ENCODE data around the gene LYPD8. TPM values are rescaled to one million over a fixed set of nuclear protein-coding genes. Genes with fewer than 3 reads are reported as not detected.
"Not testable (repeated sequence)": the region's sequence is repeated elsewhere in the genome, so short reads cannot be mapped to it uniquely, and the experiment has no call there.

Gene LYPD8
- total and polyA plus RNA-seq, 5 donors = not detected

- ATAC-seq; H3K27me3 ChIP-seq (ENCODE audit: control insufficient read depth, insufficient read depth); H3K4me3 ChIP-seq (ENCODE audit: low read length); DNase-seq; intact Hi-C loops (cut with DNase I); H3K9me3 ChIP-seq (ENCODE audit: control insufficient read depth, low read length); H3K4me1 ChIP-seq (ENCODE audit: control insufficient read depth, insufficient read depth, low read length); H3K27ac ChIP-seq (ENCODE audit: low read length): not testable (repeated sequence)
- WGBS = 67% methylated on average over 2 of the region's 2 CpGs
Observed at GRCh38 chr1:248789337-248789736, 33.8 kb upstream of the LYPD8 start.

GRCh38 chr1:248788327-248788726, 32.8 kb upstream of the LYPD8 start:
- no peak for ATAC-seq

GRCh38 chr1:248787430-248787829, 31.9 kb upstream of the LYPD8 start:
- DNase-seq (no peak), ATAC-seq (no peak)
- H3K4me3 ChIP-seq (ENCODE audit: low read length) = no peak overlapping the region
- no peaks in the 10 kb centered on the region for H3K27me3 ChIP-seq (ENCODE audit: control insufficient read depth, insufficient read depth)
- intact Hi-C loops (cut with DNase I) = no loop called here
- peaks cover 1% of the 10 kb centered on the region for H3K9me3 ChIP-seq (ENCODE audit: control insufficient read depth, low read length)
- no peaks in the 10 kb centered on the region for H3K4me1 ChIP-seq (ENCODE audit: control insufficient read depth, insufficient read depth, low read length)
- 90% methylated on average over 4 of the region's 4 CpGs for WGBS
- H3K27ac ChIP-seq (ENCODE audit: low read length) = no peak overlapping the region

More at GRCh38 chr1:248788327-248788726, 32.8 kb upstream of the LYPD8 start:
- no peak overlapping the region for H3K4me3 ChIP-seq (ENCODE audit: low read length)
- WGBS = 71% methylated on average over 3 of the region's 3 CpGs
- H3K9me3 ChIP-seq (ENCODE audit: control insufficient read depth, low read length) = no peaks in the 10 kb centered on the region
- no peaks in the 10 kb centered on the region for H3K27me3 ChIP-seq (ENCODE audit: control insufficient read depth, insufficient read depth)
- no peaks in the 10 kb centered on the region for H3K4me1 ChIP-seq (ENCODE audit: control insufficient read depth, insufficient read depth, low read length)
- no peak for DNase-seq
- H3K27ac ChIP-seq (ENCODE audit: low read length) = no peak overlapping the region
- intact Hi-C loops (cut with DNase I) = no loop called here

GRCh38 chr1:248786156-248786555, 30.6 kb upstream of the LYPD8 start:
- 72% methylated on average over 3 of the region's 3 CpGs for WGBS
- H3K9me3 ChIP-seq (ENCODE audit: control insufficient read depth, low read length) = peaks cover 6% of the 10 kb centered on the region
- DNase-seq = no peak
- intact Hi-C loops (cut with DNase I) = no loop called here
- no peak overlapping the region for H3K4me3 ChIP-seq (ENCODE audit: low read length)
- H3K4me1 ChIP-seq (ENCODE audit: control insufficient read depth, insufficient read depth, low read length) = no peaks in the 10 kb centered on the region
- no peaks in the 10 kb centered on the region for H3K27me3 ChIP-seq (ENCODE audit: control insufficient read depth, insufficient read depth)
- ATAC-seq = no peak
- no peak overlapping the region for H3K27ac ChIP-seq (ENCODE audit: low read length)

GRCh38 chr1:248783367-248783766, 27.8 kb upstream of the LYPD8 start:
- peaks cover 6% of the 10 kb centered on the region for H3K9me3 ChIP-seq (ENCODE audit: control insufficient read depth, low read length)
- intact Hi-C loops (cut with DNase I) = no loop called here
- H3K4me3 ChIP-seq (ENCODE audit: low read length) = no peak overlapping the region
- DNase-seq (no peak), ATAC-seq (peak in 1 of 2 donors; percentile 24)
- H3K4me1 ChIP-seq (ENCODE audit: control insufficient read depth, insufficient read depth, low read length) = no peaks in the 10 kb centered on the region
- H3K27me3 ChIP-seq (ENCODE audit: control insufficient read depth, insufficient read depth) = no peaks in the 10 kb centered on the region
- H3K27ac ChIP-seq (ENCODE audit: low read length) = no peak overlapping the region
- WGBS = 59% methylated on average over 3 of the region's 3 CpGs

GRCh38 chr1:248782416-248783141, 27.0 kb upstream of the LYPD8 start:
- intact Hi-C loops (cut with DNase I) = no loop called here
- no peak overlapping the region for H3K27ac ChIP-seq (ENCODE audit: low read length)
- ATAC-seq (no peak), DNase-seq (no peak)
- H3K4me1 ChIP-seq (ENCODE audit: control insufficient read depth, insufficient read depth, low read length) = no peaks in the 10 kb centered on the region
- no peaks in the 10 kb centered on the region for H3K27me3 ChIP-seq (ENCODE audit: control insufficient read depth, insufficient read depth)
- WGBS = 82% methylated on average over 16 of the region's 16 CpGs
- peaks cover 6% of the 10 kb centered on the region for H3K9me3 ChIP-seq (ENCODE audit: control insufficient read depth, low read length)
- no peak overlapping the region for H3K4me3 ChIP-seq (ENCODE audit: low read length)

GRCh38 chr1:248779350-248779749, 23.8 kb upstream of the LYPD8 start:
- Histone ChIP-seq H3K27me3 (ENCODE audit: control insufficient read depth, insufficient read depth) (no peaks in the 10 kb centered on the region), H3K27ac (ENCODE audit: low read length) (no peak overlapping the region), H3K4me1 (ENCODE audit: control insufficient read depth, insufficient read depth, low read length) (no peaks in the 10 kb centered on the region), H3K4me3 (ENCODE audit: low read length) (no peak overlapping the region), H3K9me3 (ENCODE audit: control insufficient read depth, low read length) (peaks cover 6% of the 10 kb centered on the region)
- 48% methylated on average over 2 of the region's 2 CpGs for WGBS
- DNase-seq (no peak), ATAC-seq (no peak)
- intact Hi-C loops (cut with DNase I) = no loop called here

GRCh38 chr1:248778906-248779305, 23.3 kb upstream of the LYPD8 start:
- intact Hi-C loops (cut with DNase I) = no loop called here
- DNase-seq = no peak
- 83% methylated on average over 2 of the region's 2 CpGs for WGBS
- Histone ChIP-seq H3K27me3 (ENCODE audit: control insufficient read depth, insufficient read depth) (no peaks in the 10 kb centered on the region), H3K27ac (ENCODE audit: low read length) (no peak overlapping the region), H3K4me1 (ENCODE audit: control insufficient read depth, insufficient read depth, low read length) (no peaks in the 10 kb centered on the region), H3K9me3 (ENCODE audit: control insufficient read depth, low read length) (peaks cover 6% of the 10 kb centered on the region), H3K4me3 (ENCODE audit: low read length) (no peak overlapping the region)
- ATAC-seq = no peak

GRCh38 chr1:248776991-248777390, 21.4 kb upstream of the LYPD8 start:
- intact Hi-C loops (cut with DNase I) = no loop called here
- DNase-seq (no peak), ATAC-seq (no peak)
- Histone ChIP-seq H3K4me3 (ENCODE audit: low read length) (no peak overlapping the region), H3K9me3 (ENCODE audit: control insufficient read depth, low read length) (peaks cover 3% of the 10 kb centered on the region), H3K27me3 (ENCODE audit: control insufficient read depth, insufficient read depth) (no peaks in the 10 kb centered on the region), H3K27ac (ENCODE audit: low read length) (no peak overlapping the region), H3K4me1 (ENCODE audit: control insufficient read depth, insufficient read depth, low read length) (no peaks in the 10 kb centered on the region)

GRCh38 chr1:248775441-248775840, 19.9 kb upstream of the LYPD8 start:
- H3K4me1 ChIP-seq (ENCODE audit: control insufficient read depth, insufficient read depth, low read length) = no peaks in the 10 kb centered on the region
- WGBS = 58% methylated on average over 4 of the region's 4 CpGs
- H3K4me3 ChIP-seq (ENCODE audit: low read length) = no peak overlapping the region
- DNase-seq = no peak
- H3K27ac ChIP-seq (ENCODE audit: low read length) = no peak overlapping the region
- no peaks in the 10 kb centered on the region for H3K9me3 ChIP-seq (ENCODE audit: control insufficient read depth, low read length)
- no peak for ATAC-seq
- no peaks in the 10 kb centered on the region for H3K27me3 ChIP-seq (ENCODE audit: control insufficient read depth, insufficient read depth)
- intact Hi-C loops (cut with DNase I) = no loop called here

- 69% methylated on average over 3 of the region's 3 CpGs for WGBS
- Histone ChIP-seq H3K9me3 (ENCODE audit: control insufficient read depth, low read length) (no peaks in the 10 kb centered on the region), H3K27ac (ENCODE audit: low read length) (no peak overlapping the region), H3K4me3 (ENCODE audit: low read length) (no peak overlapping the region), H3K4me1 (ENCODE audit: control insufficient read depth, insufficient read depth, low read length) (no peaks in the 10 kb centered on the region), H3K27me3 (ENCODE audit: control insufficient read depth, insufficient read depth) (no peaks in the 10 kb centered on the region)
- intact Hi-C loops (cut with DNase I) = no loop called here
- no peak for ATAC-seq
- DNase-seq = no peak
Observed at GRCh38 chr1:248759644-248760043, 4.1 kb upstream of the LYPD8 start.

- H3K4me1 ChIP-seq (ENCODE audit: control insufficient read depth, insufficient read depth, low read length) = no peaks in the 10 kb centered on the region
- DNase-seq = no peak
- whole genome bisulfite sequencing = 85% methylated on average over 9 of the region's 9 CpGs
- no peak overlapping the region for H3K4me3 ChIP-seq (ENCODE audit: low read length)
- intact Hi-C loops (cut with DNase I) = no loop called here
- no peak overlapping the region for H3K27ac ChIP-seq (ENCODE audit: low read length)
- H3K27me3 ChIP-seq (ENCODE audit: control insufficient read depth, insufficient read depth) = no peaks in the 10 kb centered on the region
- H3K9me3 ChIP-seq (ENCODE audit: control insufficient read depth, low read length) = no peaks in the 10 kb centered on the region
- no peak for ATAC-seq
Observed at GRCh38 chr1:248758352-248758751, 2.8 kb upstream of the LYPD8 start.
